Left renal pelvis (tissue), 4 donors: ENCODE results near the gene TBKBP1. TPM values are rescaled to one million over a fixed set of nuclear protein-coding genes. Genes with fewer than 3 reads are reported as not detected.
"Not testable (repeated sequence)": the region's sequence is repeated elsewhere in the genome, so short reads cannot be mapped to it uniquely, and the experiment has no call there.

Experiments
- DNase-seq, 4 donors: peaks; one replicate each; pipeline ENCODE4 v3.0.0-alpha.2; 2013; ENCODE audit warnings: low read depth in 4 of 4, low spot score in 3 of 4
- polyA plus RNA-seq, 4 donors: library from polyadenylated mRNA; unstranded; fragments of 120-200 nt; gene quantifications; one replicate each; pipeline ENCODE4 v1.2.1, GENCODE V29; 2013; ENCODE audit not compliant: insufficient read length in 4 of 4

Gene TBKBP1
- polyA plus RNA-seq, 4 donors: 22.0 to 36.6 (median 25.9) TPM

GRCh38 chr17:47728214-47728877, 34.4 kb downstream of the TBKBP1 start:
- no peak for DNase-seq

DNA sequence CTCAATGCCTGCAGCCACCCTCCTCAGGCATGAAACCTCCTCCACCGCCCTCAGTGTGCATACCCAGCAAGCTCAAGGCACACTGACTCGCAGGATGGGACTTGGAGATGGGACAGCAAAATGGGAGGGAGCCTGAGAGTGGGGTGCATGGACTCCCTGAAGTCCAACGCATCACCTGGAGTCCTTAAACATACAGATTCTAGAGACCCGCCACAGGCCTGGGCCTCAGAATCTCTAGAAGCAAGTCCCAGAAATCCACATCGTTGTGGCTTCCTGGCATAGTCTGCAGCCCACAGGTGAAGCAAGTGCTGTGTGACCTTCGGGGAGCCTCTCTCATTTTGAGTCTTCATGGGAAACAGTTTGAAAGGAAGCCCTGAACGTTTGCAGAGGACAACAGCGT, 35.5 kb downstream of the TBKBP1 start:
- DNase-seq: no peak

DNA sequence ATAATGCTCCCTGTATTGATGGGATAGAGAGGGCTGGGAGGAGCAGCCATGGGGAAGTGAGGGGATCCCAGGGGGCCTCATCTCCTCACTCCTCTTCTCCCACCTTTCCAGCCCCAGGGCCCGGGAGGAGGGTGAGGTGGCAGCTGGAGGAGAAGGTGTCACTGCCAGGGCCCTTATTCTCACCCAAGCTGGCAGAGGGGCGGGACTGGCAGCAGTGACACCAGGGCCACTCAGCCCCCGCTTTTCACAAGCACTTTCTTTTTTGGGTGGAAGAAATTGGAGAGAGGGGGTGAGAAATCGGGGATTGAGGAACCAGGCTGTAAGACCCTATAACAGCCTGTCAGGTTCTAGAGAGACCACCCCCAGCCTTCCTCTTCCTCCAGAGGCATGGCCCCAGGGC, 36.7 kb downstream of the TBKBP1 start:
- DNase-seq: no peak

GRCh38 chr17:47731396-47731795, 37.4 kb downstream of the TBKBP1 start:
- no peak for DNase-seq

- no peak for DNase-seq
These were observed 38.6 kb downstream of the TBKBP1 start for GRCh38 chr17:47732399-47733046.

GRCh38 chr17:47733047-47733673, 39.2 kb downstream of the TBKBP1 start, which contains the start of gene TBX21:
TBX21 (plus strand) TSS chr17:47733236; CDS start chr17:47733455, 219 bp downstream.
- DNase-seq: peak in 1 of 4 donors; percentile 35

DNA sequence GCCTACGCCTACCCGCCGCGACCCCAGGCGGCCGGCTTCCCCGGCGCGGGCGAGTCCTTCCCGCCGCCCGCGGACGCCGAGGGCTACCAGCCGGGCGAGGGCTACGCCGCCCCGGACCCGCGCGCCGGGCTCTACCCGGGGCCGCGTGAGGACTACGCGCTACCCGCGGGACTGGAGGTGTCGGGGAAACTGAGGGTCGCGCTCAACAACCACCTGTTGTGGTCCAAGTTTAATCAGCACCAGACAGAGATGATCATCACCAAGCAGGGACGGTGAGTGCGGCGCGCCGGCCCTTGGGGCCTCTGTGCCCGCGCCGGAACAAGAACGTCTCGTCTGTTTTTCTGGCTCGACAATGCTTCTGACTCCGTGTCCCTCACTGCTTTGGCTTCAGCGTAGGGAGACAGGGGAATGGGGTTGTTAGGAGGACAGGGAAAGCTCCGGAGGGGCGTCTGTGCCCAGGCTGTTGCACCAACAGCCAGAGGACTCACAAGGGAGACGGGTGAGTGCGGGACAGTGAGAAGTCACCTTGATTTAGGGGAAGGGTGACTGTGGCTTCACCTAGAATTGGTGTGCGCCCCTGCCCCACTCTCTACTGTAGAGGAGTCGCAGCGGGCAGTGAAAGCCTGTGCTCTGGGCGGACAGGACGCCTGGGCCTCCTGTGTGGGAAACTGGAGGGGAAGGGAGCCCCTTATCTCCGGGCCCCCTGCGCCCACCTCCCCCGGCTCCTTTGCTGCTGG, 39.9 kb downstream of the TBKBP1 start:
- no peak for DNase-seq

- DNase-seq: no peak
These were observed 41.1 kb downstream of the TBKBP1 start for GRCh38 chr17:47735139-47735464.

DNA sequence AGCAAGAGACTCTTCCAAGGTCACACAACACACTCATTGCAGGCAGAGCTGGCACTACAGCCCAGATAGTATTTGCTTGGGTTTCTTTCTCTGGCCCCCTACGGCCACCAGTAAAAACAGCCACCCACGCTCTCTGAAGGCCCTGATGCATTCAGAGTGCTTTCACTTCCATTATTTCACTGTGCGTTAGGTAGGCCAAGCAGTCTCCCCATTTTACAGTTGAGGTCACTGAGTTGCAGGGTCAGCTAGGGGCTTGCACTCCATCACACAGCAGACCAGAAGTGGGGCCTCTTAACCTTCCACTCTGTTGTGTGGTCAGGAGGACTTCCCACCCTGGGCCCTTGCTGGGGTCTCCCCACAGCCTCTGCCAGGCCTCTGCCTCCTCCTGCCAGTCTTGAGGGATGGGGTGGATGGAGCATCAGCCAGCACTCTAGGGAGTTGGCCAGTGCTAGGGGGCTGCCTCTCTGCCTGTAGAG, 41.6 kb downstream of the TBKBP1 start:
- DNase-seq: no peak

- no peak for DNase-seq
These were observed 42.8 kb downstream of the TBKBP1 start for GRCh38 chr17:47736501-47737495.

DNA sequence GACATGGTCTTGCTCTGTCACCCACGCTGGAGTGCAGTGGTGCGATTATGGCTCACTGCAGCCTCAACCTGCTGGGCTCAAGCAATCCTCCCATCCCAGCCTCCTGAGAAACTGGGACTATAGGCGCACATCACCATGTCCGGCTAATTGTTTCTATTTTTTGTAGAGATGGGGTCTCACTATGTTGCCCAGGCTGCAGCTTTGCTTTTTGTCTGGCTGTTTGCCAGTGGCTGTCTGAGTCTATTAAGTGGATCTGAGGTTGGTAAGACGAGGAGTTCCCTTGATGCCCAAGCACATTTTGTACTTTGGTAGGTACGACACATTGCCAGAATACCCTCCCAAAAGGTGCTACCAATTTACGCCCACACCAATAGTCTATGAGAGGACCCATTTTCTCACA, 44.2 kb downstream of the TBKBP1 start:
- no peak for DNase-seq

DNA sequence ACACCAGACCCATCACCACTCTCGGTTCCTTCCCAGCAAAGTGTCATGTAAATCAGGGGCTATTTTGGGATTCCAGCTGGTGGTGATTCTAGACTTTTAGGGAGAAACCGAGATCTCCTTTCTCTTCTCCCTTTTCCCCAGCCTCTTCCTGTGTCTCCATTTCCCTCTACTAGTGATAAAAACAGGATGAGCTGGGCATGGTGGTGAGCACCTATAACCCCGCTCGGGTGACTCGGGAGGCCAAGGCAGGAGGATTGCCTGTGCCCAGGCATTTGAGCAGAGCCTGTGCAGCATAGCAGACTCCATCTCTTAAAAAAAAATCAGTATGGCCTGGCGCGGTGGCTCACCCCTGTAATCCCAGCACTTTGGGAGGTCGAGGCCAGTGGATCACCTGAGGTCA, 45.2 kb downstream of the TBKBP1 start:
- DNase-seq: no peak

DNA sequence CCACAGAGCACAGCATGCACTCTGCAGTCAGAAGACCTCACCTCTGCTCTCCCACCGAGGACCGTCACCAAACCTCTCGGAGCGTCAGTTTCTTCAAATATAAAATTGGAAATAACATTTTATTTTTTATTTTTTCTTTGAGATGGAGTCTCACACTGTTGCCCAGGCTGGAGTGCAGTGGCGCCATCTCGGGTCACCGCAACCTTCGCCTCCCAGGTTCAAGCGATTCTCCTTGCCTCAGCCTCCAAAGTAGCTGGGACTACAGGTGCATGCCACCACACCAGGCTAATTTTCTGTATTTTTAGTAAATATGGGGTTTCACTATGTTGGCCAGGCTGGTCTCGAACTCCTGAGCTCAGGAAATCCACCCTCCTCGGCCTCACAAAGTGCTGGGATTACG, 46.0 kb downstream of the TBKBP1 start:
- DNase-seq: not testable (repeated sequence)

- DNase-seq: no peak
These were observed 47.3 kb downstream of the TBKBP1 start for GRCh38 chr17:47741109-47741792.

DNA sequence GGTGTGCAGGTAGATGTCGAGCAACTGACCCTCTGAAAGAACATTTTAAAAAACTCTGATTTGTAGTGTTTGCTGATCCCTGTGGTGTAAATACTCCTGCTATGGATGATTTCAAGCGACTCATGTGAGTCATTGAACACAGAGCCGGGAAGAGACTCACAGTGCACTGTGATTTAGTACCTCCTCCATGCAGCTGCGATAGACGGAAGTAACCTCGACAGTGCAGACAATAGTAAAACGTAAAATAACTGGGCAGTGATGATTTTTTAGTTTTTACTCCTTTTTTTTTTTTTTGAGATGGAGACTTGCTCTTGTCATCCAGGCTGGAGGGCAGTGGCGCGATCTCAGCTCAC, 47.8 kb downstream of the TBKBP1 start:
- DNase-seq: no peak

DNA sequence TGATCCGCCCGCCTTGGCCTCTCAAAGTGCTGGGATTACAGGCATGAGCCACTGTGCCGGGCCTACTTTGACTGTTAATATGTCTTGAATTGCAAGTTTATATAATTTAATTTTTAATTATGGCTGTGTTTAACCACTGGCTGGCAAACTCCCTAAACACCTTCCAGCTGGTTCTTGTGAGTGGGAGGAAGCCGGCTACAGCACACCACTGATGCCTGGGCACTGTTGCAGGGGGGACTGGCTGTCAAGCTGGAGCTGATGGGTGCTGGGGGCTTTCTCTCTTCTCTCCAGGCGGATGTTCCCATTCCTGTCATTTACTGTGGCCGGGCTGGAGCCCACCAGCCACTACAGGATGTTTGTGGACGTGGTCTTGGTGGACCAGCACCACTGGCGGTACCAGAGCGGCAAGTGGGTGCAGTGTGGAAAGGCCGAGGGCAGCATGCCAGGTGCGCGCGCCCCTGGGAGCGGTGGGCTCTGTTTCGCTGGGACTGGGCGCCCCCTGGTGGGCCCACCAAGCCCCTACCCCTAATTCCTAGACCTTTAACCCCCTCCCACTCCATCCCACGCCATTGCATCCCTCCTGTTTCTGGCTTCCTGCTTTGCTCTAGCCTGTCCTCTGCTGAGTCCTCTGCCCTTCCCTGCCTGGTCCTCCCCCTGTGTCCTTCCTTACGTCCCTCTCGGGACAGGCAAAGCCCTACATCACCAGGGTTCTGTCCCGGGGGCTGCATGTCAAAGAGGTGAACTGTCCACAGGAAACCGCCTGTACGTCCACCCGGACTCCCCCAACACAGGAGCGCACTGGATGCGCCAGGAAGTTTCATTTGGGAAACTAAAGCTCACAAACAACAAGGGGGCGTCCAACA, 48.6 kb downstream of the TBKBP1 start:
- no peak for DNase-seq

DNA sequence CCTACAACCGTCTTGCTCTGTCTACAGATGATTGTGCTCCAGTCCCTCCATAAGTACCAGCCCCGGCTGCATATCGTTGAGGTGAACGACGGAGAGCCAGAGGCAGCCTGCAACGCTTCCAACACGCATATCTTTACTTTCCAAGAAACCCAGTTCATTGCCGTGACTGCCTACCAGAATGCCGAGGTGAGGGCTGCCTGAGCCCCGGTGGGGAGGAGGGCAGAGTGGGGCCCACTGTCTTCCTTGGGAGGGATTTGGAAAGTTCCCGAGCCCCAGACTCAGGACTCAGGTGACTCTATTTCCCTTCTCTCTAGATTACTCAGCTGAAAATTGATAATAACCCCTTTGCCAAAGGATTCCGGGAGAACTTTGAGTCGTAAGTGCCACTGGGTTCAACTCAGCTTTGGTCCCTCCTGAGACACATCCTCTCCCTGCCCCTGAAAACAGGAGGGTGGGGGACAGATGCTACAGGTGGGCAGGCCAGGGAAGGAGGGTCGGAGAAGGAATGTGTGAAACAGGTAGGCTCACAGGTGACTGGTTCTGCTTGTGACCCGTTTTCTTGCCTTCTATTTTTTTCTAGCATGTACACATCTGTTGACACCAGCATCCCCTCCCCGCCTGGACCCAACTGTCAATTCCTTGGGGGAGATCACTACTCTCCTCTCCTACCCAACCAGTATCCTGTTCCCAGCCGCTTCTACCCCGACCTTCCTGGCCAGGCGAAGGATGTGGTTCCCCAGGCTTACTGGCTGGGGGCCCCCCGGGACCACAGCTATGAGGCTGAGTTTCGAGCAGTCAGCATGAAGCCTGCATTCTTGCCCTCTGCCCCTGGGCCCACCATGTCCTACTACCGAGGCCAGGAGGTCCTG, 50.4 kb downstream of the TBKBP1 start:
- no peak for DNase-seq

DNA sequence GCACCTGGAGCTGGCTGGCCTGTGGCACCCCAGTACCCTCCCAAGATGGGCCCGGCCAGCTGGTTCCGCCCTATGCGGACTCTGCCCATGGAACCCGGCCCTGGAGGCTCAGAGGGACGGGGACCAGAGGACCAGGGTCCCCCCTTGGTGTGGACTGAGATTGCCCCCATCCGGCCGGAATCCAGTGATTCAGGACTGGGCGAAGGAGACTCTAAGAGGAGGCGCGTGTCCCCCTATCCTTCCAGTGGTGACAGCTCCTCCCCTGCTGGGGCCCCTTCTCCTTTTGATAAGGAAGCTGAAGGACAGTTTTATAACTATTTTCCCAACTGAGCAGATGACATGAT, 51.0 kb downstream of the TBKBP1 start:
- DNase-seq: no peak
